PC-3 (cell line): ENCODE data around the gene ZBTB7C.

Experiments
- CTCF ChIP-seq: fragments of 300-600 bp; sonication (generic); conservative IDR thresholded peaks from 2 replicates; pipeline ENCODE4 v1.5.1; 2017; ENCODE audit warnings: antibody characterized with exemption, low read depth, mild to moderate bottlenecking, low read length
- EZH2 ChIP-seq: fragments of 300-600 bp; sonication (generic); IDR thresholded peaks from one replicate; pipeline ENCODE4 v1.6.1; 2017; ENCODE audit warnings: antibody characterized with exemption, mild to moderate bottlenecking, low read length; ENCODE audit not compliant: unreplicated experiment
- EZH2phosphoT487 ChIP-seq: fragments of 300-600 bp; sonication (generic); IDR thresholded peaks from 2 replicates; pipeline ENCODE4 v1.6.1; 2018; ENCODE audit warnings: mild to moderate bottlenecking, antibody characterized with exemption, low read length, borderline replicate concordance

- TF ChIP-seq CTCF (no peak), EZH2 (no peak), EZH2phosphoT487 (no peak)
Observed at GRCh38 chr18:48010264-48010663, 398.9 kb downstream of the ZBTB7C start.
